GM23248 (cell line): Measurements from ENCODE around the gene WDR64.

Source experiments
- EZH2 ChIP-seq: fragments of 200-600 bp; sonication (generic); IDR thresholded peaks from 2 replicates; pipeline ENCODE4 v1.6.1; 2018; ENCODE audit warnings: antibody characterized with exemption, mild to moderate bottlenecking; ENCODE audit not compliant: insufficient read depth, poor library complexity, severe bottlenecking
- EZH2phosphoT487 ChIP-seq: fragments of 200-600 bp; sonication (generic); IDR thresholded peaks from 2 replicates; pipeline ENCODE4 v1.6.1; 2018; ENCODE audit warnings: antibody characterized with exemption, moderate library complexity, mild to moderate bottlenecking, low read depth; ENCODE audit not compliant: insufficient read depth

DNA sequence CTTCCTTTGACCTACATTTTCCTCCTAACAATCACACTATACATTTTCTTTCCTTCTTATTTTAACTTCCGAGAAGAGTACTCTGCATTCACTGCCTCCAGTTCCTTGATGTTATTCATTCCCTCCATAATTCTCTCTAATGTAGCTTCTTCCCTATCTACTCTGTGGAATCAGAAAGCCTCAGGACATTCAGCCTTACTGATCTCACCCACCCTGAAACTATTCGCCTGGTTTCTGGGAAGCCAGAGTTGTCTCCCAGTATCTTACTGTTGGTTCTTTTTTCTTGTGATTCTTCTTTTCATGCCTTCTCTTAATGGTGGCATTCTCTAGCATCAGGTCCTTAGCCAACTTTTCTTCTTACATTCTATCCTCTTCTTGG lies 45.5 kb downstream of the WDR64 start:
- TF ChIP-seq EZH2 (no peak), EZH2phosphoT487 (no peak)
